Measurements from ENCODE around the gene EXD3.
A peak's percentile ranks its signal among the peaks of the same experiment; 100 is the strongest.
"Not testable (repeated sequence)": the region's sequence is repeated elsewhere in the genome, so short reads cannot be mapped to it uniquely, and the experiment has no call there.

Gene EXD3, protein sequence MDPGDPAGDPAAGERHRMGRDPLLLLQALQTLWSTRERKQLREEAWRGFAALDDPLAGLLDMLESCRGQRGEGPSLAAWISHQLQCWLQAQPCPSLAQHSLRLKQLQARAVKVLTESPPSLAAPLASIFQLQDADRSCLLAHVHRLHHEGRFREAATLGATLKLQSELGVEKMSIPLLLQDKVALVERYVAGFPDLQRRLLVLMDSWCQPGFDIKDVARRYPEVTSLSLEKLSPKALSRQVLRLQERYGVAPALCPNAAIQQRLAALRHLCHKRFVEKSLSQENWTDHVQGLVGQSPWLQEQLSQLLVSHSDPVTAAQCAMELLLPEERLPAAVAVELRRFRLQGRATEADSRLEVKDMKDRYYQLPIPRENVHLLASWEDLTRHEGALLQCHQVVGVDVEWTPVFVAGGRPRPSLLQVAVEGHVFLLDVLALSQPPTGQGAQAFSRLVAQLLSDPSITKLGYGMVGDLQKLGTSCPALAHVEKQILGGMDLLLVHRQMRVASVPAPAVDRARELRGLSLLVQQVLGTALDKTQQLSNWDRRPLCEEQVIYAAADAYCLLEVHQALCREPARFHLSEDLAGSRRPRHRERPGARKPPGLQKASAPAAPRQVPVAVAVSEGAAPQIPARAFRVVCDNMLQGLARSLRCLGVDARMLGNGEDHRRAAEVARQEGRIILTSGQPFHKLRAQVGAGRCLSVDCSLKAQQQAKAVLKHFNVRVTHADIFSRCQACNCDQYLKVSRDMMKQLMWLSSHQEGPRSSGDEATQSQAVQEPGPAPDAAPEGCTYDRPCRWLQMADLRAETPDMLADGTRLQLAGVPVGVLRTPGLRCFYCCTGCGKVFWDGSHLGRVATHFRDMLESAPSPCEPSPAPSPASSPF

DNA sequence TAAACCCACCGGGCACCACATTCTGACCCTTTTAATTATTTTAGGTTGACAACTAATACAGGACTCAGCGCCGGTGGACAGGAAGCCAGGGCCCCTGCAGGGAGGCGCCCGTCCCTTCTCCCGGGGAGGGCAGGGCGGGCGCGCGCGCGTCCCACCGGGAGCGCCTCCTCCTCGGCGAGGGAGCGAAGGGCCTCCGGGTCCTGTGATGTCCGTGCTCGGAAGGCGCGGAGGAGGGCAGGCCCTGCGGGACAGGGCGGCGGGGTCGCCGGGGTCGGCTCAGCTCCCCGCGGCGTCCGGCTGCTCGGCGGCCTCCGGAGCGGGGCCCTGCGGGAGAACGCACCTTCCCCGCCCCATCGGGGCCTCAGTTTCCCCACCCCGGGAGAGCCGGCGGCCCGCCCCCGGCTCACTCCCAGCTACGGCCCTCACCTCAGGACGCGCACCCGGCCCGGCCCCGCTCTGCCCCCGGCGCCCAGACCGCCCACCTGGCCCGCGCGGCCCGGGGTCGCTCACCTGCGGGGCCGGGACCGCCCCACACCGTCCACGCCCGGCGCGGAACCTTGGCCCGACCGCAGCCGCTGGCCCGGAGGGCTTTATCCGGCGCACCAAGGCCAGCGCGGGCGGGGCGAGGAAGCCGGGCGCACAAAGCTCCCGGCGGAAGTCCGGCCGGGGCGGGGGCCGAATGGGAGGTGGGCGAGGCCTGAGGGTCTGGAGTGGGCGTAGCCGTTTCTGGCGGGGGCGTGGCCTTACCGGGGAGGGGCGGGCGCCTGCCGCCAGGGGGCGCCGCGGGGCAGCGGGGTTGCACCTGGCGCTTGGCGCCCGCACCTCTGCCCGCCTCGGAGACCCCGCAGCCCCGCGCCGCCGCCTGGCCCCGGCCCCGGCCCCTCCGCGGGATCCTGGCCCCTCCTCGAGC lies at the start of gene EXD3, which contains the start of gene NOXA1:
EXD3 (minus strand) TSS at position 559 of the 910 bp plus-strand sequence. CDS start 27,805 bp downstream, outside the sequence.
NOXA1 (plus strand) TSS at position 790 of the 910 bp plus-strand sequence. CDS start 137 bp downstream, outside the sequence.
- peak; percentile 95 for DNase-seq

DNA sequence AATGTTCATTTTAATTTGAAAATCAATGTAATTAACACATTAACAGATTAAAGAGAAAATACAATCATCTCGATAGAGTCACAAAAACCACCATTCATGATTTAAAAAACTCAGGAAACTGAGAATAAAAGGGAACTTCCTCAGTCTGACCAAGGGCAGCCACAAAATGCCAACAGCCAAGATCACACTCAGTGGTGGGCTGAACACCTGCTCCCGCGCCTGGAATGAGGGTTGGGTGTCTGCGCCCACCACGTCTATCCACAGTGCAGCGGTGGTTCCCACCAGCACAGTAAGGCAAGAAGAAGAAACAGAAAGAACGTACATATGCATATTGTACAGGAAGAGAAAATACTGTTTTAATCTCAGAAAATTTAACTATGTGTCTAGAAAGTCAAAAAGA lies 47.8 kb upstream of the EXD3 start:
- no peak for DNase-seq

DNA sequence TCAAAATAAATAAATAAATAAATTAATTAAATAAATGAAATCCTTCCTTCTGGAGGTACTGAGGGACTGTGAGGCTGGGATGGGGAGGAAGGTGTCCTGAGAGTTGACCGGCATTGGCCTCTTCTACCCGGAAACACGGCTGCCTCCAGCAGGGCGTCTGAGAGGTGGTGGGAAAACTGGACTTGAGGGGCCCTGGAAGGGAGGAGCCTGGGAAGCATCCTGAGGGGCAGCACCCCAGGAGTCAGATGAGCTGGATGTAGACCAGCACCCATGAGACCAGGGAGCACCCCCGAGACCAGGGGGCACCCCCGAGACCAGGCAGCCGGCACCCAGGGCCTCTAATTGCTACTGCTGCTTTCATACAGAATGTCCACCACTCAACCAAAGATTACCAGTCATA lies 44.9 kb upstream of the EXD3 start:
- DNase-seq = no peak

DNA sequence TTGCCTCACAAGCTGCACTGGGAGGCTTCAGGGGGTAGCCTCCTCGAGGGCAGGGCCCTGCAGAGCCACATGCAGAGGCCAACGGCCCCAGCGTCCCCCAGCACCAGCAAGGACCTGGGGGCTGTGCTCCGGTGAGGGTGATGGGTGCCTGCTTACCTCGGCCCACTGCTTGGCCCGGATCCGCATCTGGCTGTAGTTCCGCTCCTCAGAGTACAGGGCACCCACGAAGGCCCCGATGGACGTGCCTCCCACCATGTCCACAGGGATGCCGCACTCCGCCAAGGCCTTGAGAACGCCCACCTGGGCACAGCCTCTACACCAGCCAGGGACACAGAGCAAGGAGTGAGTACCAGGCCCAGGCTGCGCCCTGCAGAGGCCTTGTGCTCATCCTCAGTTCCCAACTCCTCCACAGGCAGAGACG lies 44.2 kb upstream of the EXD3 start:
- DNase-seq = no peak

DNA sequence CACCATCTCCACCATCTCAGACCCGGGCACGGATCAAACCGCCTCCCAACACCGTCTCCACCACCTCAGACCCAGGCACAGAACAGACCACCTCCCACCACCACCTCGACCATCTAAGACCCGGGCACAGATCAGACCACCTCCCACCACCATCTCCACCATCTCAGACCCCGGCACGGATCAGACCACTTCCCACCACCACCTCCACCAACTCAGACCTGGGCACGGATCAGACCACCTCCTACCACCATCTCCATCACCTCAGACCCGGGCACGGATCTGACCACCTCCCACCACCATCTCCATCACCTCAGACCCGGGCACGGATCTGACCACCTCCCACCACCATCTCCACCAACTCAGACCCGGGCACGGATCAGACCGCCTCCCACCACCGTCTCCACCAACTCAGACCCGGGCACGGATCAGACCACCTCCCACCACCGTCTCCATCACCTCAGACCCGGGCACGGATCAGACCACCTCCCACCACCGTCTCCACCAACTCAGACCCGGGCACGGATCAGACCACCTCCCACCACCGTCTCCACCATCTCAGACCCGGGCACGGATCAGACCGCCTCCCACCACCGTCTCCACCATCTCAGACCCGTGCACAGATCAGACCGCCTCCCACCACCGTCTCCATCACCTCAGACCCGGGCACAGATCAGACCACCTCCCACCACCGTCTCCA lies 43.6 kb upstream of the EXD3 start:
- not testable (repeated sequence) for DNase-seq

DNA sequence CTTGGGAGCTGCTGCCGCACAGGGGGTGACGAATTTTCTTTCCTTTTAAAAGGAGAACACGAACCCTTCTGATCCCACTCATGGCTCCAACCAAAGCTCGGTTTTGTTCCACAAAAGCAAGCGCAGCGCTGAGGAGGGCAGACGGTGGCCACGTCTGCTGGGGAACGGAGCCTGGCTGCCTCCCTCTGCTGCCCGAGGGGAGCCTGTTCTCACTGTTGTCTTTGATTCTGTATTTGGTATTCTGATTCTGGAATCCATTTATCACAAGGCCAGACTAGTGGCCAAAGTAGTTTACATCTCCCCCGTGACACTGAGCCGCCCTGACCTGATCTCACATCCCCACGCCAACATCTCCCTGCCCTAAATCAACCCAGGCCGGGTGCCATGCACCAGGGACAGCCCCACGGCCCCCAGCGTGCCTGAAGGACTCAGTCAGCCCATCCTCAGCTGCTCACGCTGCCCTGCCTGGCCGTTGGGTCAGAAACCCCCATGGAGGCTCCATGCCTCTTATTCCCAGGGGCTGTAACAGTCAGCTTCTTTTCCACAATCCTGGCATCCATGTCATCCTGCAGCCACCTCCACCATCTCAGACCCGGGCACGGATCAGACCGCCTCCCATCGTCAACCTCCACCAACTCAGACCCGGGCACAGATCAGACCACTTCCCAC lies 42.9 kb upstream of the EXD3 start:
- DNase-seq = no peak

DNA sequence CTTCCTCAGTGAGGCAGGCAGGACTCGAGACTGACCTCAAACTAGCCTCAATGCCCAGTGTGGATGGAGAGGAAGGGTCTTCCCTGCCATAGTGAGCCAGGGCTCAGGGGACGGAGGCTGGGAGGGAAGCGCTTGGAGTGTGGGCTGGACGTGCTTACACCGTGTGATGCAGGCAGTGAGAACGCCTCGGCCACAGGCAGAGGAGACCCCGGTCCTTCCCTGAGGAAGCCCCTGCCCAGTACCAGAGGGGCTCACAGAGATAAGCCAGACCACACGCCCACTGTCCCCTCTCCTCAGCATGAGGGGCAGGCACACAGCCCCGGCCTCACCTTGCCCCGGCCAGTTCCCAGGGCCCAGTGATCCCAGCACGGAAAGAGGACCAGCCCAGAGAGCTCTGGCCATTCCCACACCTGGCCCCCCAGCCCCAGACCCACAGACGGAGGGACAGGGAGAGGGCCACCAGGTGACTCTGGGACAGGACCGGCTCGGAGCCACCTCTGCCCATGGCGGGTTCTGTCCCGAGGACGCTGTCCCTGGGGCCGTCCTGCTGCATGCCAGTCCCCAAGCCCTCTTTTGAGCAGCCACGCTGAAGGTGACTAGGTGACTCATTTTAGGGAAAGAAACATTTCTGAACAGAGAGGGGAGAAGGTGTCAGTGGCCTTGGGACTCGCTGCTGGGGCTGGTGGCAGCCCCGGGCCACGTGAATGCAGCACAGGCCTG lies 42.2 kb upstream of the EXD3 start:
- DNase-seq = no peak

DNA sequence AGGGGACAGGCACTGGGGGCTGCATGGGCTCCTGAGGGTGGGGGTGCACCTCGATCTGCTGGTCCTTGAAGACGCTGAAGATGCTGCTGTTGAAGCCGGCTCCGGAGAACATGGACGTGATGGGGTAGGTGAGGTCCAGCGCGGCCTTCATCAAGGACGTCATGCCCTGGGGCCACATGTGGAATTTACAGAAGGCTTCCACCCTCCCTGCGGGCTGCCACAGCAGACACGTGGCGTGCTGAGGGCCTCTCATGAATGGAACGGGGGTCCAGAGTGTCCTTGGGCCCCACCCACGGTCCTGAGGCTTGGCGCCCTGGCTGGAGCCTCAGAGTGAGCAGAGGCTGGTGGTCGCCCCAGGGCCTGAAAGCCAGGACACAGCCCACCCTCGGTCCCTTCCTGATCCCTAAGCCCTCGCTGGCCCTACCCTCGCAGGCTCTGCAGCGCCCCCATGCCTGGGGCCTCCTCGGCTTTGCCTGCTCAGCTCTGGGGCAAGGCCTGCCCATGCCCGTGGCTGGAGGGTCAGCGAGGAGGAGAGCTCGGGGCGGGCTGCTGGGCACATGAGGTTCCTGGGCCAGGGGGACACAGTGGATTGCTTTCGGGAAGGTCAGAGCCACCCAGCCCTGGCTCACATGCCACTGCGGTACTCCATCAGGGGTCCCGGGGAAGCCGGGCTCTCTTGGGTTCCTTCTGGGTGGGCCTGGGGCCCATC lies 41.5 kb upstream of the EXD3 start:
- DNase-seq = no peak

DNA sequence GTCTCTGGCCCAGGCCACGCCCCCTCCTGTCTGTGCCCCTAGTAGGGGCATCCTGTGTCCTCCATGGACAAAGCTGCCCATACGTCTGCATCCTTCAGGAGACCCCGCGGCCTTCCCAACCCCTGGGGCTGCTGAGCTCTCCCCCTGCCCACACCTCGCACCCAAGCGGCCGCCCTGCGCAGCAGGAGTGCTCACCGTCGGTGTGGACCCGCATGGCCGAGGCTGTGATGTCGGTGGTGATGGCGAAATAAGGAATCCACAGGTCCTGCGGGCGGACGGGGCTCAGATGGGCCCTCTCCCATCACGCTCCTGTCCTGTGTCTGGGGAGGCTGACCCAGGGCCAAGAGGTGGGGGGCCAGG lies 40.9 kb upstream of the EXD3 start:
- DNase-seq = no peak

DNA sequence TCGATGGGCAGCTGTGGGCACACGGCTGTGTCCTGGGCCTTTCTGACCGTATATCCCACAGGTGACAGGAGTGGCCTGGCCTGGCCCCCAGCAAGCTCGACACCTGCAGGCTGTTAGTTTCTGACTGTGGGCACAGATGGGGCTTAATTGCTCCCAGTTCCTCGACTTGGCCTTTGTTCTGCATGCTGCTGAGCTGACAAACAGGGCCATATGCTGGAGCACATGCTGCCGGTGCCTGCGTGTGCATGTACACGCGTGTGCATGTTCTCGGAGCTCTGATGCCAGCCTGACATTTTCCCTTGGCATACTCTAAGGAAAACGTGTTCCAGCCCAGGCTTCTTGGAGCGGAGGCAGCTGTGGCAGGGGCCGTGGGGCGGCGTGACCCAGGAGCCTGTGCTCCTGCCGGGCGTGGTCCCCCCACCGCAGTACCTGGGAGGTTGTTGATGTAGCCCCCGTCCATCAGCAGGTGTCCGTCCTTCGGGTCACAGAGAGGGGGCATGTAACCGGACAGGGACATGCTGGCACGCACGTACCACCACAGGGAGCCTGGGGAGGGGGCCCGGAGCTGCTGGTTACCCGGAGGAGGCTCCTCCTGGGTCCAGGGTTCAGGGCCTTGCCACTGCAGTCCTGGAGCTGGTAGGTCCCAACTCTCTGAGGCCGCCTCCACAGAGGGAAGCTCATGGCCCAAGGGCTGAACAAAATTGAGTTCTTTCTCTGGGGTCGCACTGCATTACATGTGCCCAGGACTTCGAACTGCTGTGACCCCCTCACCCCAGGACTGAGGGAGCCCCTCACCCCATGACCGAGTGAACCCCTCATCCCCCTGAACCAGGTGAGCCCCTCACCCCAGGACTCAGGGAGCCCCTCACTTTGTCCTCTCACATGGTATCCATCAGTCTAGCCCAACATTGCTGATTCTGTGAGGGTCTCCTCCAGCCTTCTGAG lies 40.3 kb upstream of the EXD3 start:
- no peak for DNase-seq

DNA sequence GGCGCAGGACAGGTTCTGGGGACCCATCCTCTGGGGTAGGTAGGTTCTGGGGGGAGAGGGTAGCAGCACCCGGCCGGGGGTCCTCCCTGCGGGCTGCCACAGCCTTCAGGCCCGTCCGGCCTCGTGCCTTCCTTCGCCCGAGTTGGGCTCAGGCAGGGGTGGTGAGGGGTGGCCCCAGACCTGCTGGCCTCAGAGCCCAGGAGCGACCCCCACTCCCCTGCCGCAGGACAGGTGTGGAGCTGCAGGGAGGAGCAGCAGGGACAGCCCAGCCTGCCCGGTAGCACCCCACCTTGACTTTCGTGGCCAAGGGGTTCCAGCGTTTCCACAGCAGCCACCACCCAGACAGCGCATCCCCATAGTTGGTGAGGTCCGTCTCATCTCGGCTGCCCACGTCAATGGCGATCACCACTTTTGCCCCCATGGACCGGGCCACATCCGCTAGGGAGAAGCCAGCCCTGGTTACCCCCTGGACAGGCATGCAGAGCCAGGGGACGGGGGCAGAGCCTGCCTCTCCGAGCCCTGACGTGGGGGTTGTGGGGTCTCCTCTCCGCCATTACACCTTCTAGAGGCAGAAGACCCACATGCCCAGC lies 39.5 kb upstream of the EXD3 start:
- DNase-seq = no peak

DNA sequence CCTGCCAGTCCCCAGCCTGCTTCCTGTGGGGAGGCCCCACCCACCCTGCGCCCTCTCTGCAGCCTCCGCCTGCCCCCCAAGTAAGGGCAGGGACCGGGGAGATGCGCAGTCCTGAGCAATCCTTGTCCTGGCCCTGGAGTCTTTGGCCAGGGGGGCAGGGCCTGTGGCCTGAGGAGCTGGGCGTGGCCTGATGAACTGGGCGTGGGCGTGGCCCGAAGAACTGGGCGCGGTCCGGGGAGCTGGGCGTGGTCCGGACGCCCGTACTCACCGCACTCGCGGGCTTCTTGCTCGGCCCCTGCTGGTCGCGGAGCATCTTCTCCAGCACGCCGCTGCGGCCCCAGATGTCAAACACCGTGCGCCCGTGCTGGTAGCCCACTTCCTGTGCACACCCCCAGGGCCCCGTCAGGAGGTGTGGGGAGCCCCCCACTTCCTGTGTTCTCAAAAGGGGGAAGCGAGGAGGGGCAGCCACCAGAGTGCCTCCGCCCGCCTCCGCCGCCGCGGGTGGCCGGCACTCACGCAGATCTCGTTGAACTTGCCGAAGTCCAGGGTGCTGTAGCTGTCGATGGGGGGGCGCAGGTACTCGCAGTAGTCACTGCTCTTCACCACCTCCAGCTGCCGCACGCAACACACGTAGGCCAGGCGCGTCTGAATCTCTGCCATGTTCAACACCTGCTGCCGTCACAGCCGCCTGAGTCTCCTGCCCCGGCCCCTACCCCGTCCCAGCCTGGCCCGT lies 38.9 kb upstream of the EXD3 start:
- no peak for DNase-seq

DNA sequence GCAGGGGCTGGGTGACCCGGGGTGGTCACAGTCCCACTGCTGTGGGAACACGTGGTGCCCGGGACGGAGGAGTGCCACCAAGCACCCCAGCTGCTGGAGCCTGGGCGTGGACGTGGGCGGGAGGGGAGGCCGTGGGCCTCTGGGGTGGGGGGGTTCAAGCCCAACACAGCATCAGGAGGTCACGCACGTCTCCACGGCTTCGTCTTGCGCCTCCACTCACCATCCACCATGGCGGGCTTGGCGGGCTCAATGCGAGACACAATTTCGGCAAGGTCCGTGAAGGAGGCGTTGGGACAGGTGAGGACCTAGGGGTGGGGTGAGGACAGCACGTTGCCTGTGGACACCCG lies 38.3 kb upstream of the EXD3 start:
- DNase-seq = no peak

DNA sequence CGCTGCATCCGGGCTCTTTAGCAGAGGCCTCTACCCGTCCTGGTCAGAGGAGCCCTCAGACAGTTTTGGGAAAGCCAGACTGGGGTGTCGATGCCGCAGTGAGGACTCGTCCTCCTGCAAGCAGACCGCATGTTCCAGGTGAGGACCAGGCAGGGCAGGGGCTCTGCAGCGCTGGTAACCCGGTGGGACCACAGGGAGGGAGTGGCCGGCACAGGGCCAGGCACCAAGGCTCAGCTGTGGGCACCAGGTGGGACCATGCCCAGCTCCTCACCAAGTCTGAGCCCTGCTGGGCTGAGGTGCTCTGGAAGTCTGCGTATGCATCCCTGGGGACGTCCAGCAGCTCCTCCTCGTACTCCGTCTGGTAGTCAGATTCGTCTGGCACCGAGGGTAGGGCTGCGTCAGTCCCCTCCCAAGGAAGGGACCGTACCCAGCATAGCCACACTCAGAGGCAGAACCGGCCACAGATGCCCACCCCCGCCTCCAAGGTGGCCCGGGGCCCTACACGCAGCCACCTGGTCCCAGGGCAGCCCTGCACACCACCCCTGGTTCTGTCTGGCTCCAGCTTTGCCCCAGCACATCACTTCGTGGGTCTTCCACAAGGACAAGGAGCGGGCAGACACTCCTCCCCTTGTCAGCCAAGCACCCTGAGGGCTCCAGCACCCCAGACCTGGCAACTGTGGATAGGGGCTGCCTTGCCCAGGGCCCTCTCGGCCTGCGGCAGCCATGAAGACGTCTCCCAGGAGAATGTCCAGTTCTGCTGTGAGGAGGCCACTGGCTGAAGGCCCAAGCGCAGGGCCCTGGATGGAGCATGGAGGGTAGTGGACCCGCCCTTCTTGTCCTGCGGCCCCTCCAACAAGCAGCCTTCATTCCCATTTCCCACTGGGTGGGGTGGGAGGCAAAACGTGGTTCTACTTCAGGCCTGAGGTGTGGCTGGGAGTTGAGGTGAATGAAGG lies 37.7 kb upstream of the EXD3 start:
- DNase-seq = no peak

DNA sequence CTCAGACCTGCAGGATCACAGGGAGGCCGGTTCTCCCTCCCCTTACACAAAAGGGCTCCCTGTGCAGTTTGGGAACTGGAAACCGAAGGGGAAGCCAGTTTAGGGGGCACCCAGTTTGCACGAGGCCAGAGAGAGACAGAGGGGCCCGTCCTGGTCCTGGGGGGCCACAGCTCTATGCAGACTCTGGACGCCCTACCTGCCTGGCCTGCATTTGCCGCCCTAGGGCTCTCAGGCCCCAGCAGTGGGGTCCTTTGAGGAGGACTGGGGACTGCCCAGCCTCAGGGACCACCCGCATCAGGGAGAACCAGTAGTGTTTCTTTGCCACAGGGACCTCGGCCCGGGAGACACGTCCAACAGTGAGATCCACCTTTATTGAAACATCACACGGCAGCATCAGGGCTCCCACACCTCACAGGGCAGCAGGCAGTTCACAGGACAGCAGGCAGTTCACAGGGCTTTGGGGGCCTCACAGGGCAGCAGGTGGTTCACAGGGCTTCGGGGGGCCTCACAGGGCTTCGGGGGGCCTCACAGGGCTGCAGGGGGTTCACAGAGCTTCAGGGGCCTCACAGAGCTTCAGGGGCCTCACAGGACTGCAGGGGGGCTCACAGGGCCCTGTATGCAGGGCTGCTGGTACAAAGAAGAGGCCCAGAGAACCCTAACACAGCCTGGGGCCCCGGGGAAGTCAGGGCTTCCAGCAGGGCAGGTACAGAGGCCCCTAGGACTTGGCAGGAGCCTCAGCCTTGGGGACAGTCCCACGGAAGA lies 36.8 kb upstream of the EXD3 start:
- no peak for DNase-seq

DNA sequence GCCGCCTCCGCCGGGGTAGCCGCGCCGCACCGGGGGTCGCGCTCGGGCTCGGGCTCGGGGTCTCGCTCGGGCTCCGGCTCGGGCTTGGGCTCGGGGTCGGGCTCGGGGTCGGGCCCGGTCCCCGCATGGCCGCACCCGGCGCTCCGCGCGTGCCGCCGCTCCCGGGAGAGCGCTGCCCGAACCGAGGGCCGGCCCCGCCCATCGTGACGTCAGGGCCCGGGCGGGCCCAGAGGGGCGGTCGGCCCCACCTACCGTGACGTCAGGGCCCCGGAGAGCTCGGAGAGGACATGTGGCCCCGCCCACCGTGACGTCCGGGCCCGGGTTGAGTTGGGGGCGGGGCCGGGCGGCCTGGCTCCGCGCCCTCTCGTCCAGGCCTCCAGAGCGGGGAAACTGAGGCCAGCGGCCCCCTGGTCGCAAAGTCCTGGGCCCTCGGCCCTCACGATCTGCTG lies 36.2 kb upstream of the EXD3 start, which contains the start of gene NSMF:
NSMF (minus strand) TSS at position 183 of the 449 bp plus-strand sequence. CDS start 232 bp downstream, outside the sequence.
- peak; percentile 94 for DNase-seq

All from NCI-H82 (cell line).